HepG2 (cell line): ENCODE results near the gene RPS2. TPM values are rescaled to one million over a fixed set of nuclear protein-coding genes. Genes with fewer than 3 reads are reported as not detected.
A peak's percentile ranks its signal among the peaks of the same experiment; 100 is the strongest.

Experiments used
- GPN1 ChIP-seq: sonication (generic); formaldehyde crosslinking; IDR thresholded peaks from 2 replicates; pipeline ENCODE4 v1.5.1; 2020; ENCODE audit warnings: missing genetic modification reagents, borderline replicate concordance
- MAFK ChIP-seq, 2 experiments: IDR thresholded peaks in 1 of 2; conservative IDR thresholded peaks in 1 of 2; 2 replicates each; pipeline ENCODE4 v1.6.1; 2011; ENCODE audit warnings: improper control_type of control experiment in 2 of 2, low read length in 2 of 2
- NAIF1 ChIP-seq: sonication (generic); formaldehyde crosslinking; IDR thresholded peaks from 2 replicates; pipeline ENCODE4 v1.5.0; 2020; ENCODE audit warnings: mild to moderate bottlenecking, missing genetic modification reagents, borderline replicate concordance
- NFIC ChIP-seq: IDR thresholded peaks from 2 replicates; pipeline ENCODE4 v1.6.1; 2012; ENCODE audit warnings: mild to moderate bottlenecking, low read length, inconsistent platforms
- PHF20 ChIP-seq: sonication (generic); formaldehyde crosslinking; IDR thresholded peaks from 2 replicates; pipeline ENCODE4 v1.5.0; 2020; ENCODE audit warnings: mild to moderate bottlenecking, missing genetic modification reagents
- SMAD9 ChIP-seq: sonication (generic); formaldehyde crosslinking; IDR thresholded peaks from 2 replicates; pipeline ENCODE4 v1.5.1; 2020; ENCODE audit warnings: mild to moderate bottlenecking, missing genetic modification reagents
- TAF1 ChIP-seq: sonication (generic); formaldehyde crosslinking; IDR thresholded peaks from 2 replicates; pipeline ENCODE4 v1.4.0; 2020; ENCODE audit warnings: missing genetic modification reagents
- TEAD3 ChIP-seq: optimal IDR thresholded peaks from 2 replicates; pipeline ENCODE3; 2016; ENCODE audit warnings: borderline replicate concordance
- TGIF2 ChIP-seq: IDR thresholded peaks from 2 replicates; pipeline ENCODE4 v1.6.1; 2016; ENCODE audit warnings: control low read depth, missing compliant biosample characterization
- ZBTB21 ChIP-seq: sonication (generic); formaldehyde crosslinking; IDR thresholded peaks from 2 replicates; pipeline ENCODE4 v1.4.0; 2020; ENCODE audit warnings: missing genetic modification reagents
- ZFY ChIP-seq: sonication (generic); formaldehyde crosslinking; IDR thresholded peaks from 2 replicates; pipeline ENCODE4 v1.4.0; 2020; ENCODE audit warnings: missing genetic modification reagents
- ZNF230 ChIP-seq: sonication (generic); formaldehyde crosslinking; IDR thresholded peaks from 2 replicates; pipeline ENCODE4 v1.4.0; 2020; ENCODE audit warnings: mild to moderate bottlenecking, missing genetic modification reagents
- ZNF572 ChIP-seq: sonication (generic); formaldehyde crosslinking; IDR thresholded peaks from 2 replicates; pipeline ENCODE4 v1.5.1; 2020; ENCODE audit warnings: mild to moderate bottlenecking, missing genetic modification reagents
- ZNF577 ChIP-seq: sonication (generic); formaldehyde crosslinking; IDR thresholded peaks from 2 replicates; pipeline ENCODE4 v1.4.0; 2020; ENCODE audit warnings: mild to moderate bottlenecking, low read depth, missing genetic modification reagents, borderline replicate concordance
- ZNF605 ChIP-seq: sonication (generic); formaldehyde crosslinking; IDR thresholded peaks from 2 replicates; pipeline ENCODE4 v1.8.0; 2022; ENCODE audit warnings: mild to moderate bottlenecking, missing genetic modification reagents
- ZNF773 ChIP-seq: sonication (generic); formaldehyde crosslinking; IDR thresholded peaks from 2 replicates; pipeline ENCODE4 v1.4.0; 2020; ENCODE audit warnings: missing genetic modification reagents, borderline replicate concordance
- polyA plus RNA-seq, 8 experiments: library from polyadenylated mRNA; depleted of rRNA in 3 of 8; stranded (reverse) in 7 of 8; unstranded in 1 of 8; fragments of >200 nt; fragmentation: Illumina TruSeq in 4 of 8; extraction: Trizol in 4 of 8; gene quantifications; 2 replicates each; pipeline versions ENCODE4 v1.2.1 to v1.2.3, GENCODE V29; 2011 to 2016; ENCODE audit warnings: low read depth in 4 of 8, missing spikeins in 1 of 8, mixed read lengths in 1 of 8; ENCODE audit not compliant: insufficient read depth in 1 of 8
- total RNA-seq, 5 experiments: library from RNA; depleted of rRNA; stranded (reverse); fragments of >200 nt; fragmentation: Illumina TruSeq; extraction: Trizol; gene quantifications; 2 replicates each; pipeline ENCODE4 v1.2.3, GENCODE V29; 2016; ENCODE audit warnings: low read depth in 1 of 5
- TF ChIP-seq, protein P1 (sequence below): sonication (generic); formaldehyde crosslinking; conservative IDR thresholded peaks from 2 replicates; pipeline ENCODE4 v1.4.0; 2020; ENCODE audit warnings: missing genetic modification reagents
- TF ChIP-seq, protein P2 (sequence below): sonication (generic); formaldehyde crosslinking; IDR thresholded peaks from 2 replicates; pipeline ENCODE4 v1.8.0; 2023; ENCODE audit warnings: mild to moderate bottlenecking, missing genetic modification reagents
- TF ChIP-seq, protein P3 (sequence below): sonication (generic); formaldehyde crosslinking; IDR thresholded peaks from 2 replicates; pipeline ENCODE4 v1.4.0; 2020; ENCODE audit warnings: mild to moderate bottlenecking, missing genetic modification reagents

The RPS2 gene
- total and polyA plus RNA-seq, 2 of the 13 experiments (the other 11 are each of a cell fraction or from before 2014, with no cell fraction given) = 1,908 to 4,514 TPM

DNA sequence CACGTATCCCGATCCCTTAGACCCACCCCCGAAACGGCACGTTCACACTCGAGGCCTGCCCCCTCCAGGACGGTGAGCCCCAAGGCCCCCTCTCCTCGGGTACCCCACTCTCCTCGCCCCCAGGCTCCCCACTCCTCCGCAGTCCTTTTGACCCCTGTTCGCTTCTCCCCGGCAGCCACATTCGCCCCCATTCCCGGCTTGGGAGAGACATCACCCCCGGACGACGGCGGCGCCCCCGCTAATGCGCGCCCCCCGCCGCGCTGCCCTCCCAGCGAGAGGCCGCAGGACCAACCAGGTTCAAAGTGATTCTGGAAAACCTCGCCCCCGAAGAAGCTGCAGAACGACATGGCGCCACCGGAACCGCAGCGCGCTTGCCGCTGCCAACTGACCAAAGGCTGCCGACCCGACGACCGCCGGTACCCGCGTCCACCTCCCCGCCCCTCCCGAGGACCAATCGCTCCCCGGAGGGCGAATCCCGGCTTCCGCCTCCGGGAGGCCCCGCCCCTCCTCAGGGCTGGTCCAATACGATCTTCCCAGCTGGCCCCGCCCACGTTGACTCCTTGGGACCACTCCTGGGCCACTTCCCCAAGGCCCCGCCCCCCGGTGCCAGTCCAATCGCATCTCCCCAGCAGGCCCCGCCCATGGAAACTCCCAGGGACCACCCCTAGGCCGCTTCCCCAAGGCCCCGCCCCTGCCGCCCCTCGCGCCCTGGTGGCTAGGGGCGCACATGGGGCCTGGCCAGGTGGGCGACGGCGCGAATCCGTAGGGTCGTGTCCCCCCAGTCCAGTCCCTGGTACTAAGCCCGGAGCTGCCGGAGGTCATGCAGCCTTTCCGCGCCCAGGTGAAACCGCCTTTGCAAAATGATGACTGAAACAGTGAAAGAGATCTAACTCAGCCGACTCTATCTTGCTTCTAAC, 21.6 kb downstream of the RPS2 start, which contains the start of gene MSRB1 (continued):
- TF ChIP-seq ZBTB21 (CRISPR knock-in tag) = no peak
- no peak for TF ChIP-seq GPN1 (CRISPR knock-in tag)
- TF ChIP-seq, protein P1, sequence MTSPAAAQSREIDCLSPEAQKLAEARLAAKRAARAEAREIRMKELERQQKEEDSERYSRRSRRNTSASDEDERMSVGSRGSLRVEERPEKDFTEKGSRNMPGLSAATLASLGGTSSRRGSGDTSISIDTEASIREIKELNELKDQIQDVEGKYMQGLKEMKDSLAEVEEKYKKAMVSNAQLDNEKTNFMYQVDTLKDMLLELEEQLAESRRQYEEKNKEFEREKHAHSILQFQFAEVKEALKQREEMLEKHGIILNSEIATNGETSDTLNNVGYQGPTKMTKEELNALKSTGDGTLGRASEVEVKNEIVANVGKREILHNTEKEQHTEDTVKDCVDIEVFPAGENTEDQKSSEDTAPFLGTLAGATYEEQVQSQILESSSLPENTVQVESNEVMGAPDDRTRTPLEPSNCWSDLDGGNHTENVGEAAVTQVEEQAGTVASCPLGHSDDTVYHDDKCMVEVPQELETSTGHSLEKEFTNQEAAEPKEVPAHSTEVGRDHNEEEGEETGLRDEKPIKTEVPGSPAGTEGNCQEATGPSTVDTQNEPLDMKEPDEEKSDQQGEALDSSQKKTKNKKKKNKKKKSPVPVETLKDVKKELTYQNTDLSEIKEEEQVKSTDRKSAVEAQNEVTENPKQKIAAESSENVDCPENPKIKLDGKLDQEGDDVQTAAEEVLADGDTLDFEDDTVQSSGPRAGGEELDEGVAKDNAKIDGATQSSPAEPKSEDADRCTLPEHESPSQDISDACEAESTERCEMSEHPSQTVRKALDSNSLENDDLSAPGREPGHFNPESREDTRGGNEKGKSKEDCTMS = no peak
- TF ChIP-seq MAFK (conservative IDR thresholded peaks at IDR 0.05 in 1 of 2, IDR thresholded peaks at IDR 0.05 in 1 of 2; ENCODE audit: low read length in 2 of 2) = no peak
- 0 out of 2 replicates have a peak, but pooled peaks have one; percentile 42 for TF ChIP-seq ZNF605 (CRISPR knock-in tag)
- TF ChIP-seq NAIF1 (CRISPR knock-in tag) = peak; percentile 46; the same call in 1 of the 2 replicates
- TF ChIP-seq TGIF2 = 0 out of 2 replicates have a peak, but pooled peaks have one; percentile 36
- TF ChIP-seq ZFY (CRISPR knock-in tag) = peak; percentile 37
- peak; percentile 96 for TF ChIP-seq TAF1
- no peak for TF ChIP-seq ZNF572
- no peak for TF ChIP-seq NFIC
- TF ChIP-seq ZNF577 (CRISPR knock-in tag) = no peak
- TF ChIP-seq ZNF773 (CRISPR knock-in tag) = no peak
- TF ChIP-seq, protein P2, sequence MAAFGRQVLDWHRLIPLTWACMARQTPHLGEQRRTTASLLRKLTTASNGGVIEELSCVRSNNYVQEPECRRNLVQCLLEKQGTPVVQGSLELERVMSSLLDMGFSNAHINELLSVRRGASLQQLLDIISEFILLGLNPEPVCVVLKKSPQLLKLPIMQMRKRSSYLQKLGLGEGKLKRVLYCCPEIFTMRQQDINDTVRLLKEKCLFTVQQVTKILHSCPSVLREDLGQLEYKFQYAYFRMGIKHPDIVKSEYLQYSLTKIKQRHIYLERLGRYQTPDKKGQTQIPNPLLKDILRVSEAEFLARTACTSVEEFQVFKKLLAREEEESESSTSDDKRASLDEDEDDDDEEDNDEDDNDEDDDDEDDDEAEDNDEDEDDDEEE (CRISPR knock-in tag) = 0 out of 2 replicates have a peak, but pooled peaks have one; percentile 19
- TF ChIP-seq PHF20 = peak; percentile 20; the same call in 1 of the 2 replicates
- TF ChIP-seq ZNF230 = 0 out of 2 replicates have a peak, but pooled peaks have one; percentile 60
- TF ChIP-seq, protein P3, sequence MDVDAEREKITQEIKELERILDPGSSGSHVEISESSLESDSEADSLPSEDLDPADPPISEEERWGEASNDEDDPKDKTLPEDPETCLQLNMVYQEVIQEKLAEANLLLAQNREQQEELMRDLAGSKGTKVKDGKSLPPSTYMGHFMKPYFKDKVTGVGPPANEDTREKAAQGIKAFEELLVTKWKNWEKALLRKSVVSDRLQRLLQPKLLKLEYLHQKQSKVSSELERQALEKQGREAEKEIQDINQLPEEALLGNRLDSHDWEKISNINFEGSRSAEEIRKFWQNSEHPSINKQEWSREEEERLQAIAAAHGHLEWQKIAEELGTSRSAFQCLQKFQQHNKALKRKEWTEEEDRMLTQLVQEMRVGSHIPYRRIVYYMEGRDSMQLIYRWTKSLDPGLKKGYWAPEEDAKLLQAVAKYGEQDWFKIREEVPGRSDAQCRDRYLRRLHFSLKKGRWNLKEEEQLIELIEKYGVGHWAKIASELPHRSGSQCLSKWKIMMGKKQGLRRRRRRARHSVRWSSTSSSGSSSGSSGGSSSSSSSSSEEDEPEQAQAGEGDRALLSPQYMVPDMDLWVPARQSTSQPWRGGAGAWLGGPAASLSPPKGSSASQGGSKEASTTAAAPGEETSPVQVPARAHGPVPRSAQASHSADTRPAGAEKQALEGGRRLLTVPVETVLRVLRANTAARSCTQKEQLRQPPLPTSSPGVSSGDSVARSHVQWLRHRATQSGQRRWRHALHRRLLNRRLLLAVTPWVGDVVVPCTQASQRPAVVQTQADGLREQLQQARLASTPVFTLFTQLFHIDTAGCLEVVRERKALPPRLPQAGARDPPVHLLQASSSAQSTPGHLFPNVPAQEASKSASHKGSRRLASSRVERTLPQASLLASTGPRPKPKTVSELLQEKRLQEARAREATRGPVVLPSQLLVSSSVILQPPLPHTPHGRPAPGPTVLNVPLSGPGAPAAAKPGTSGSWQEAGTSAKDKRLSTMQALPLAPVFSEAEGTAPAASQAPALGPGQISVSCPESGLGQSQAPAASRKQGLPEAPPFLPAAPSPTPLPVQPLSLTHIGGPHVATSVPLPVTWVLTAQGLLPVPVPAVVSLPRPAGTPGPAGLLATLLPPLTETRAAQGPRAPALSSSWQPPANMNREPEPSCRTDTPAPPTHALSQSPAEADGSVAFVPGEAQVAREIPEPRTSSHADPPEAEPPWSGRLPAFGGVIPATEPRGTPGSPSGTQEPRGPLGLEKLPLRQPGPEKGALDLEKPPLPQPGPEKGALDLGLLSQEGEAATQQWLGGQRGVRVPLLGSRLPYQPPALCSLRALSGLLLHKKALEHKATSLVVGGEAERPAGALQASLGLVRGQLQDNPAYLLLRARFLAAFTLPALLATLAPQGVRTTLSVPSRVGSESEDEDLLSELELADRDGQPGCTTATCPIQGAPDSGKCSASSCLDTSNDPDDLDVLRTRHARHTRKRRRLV (CRISPR knock-in tag) = peak; percentile 67; the same call in 1 of the 2 replicates
- no peak for TF ChIP-seq SMAD9 (CRISPR knock-in tag)
- TF ChIP-seq TEAD3 (CRISPR knock-in tag) = no peak
